Right lobe of liver (tissue), 6 donors: Measurements from ENCODE around the gene CFH. TPM values are rescaled to one million over a fixed set of nuclear protein-coding genes. Genes with fewer than 3 reads are reported as not detected.
A peak's percentile ranks its signal among the peaks of the same experiment; 100 is the strongest.
"Not testable (repeated sequence)": the region's sequence is repeated elsewhere in the genome, so short reads cannot be mapped to it uniquely, and the experiment has no call there.

Source experiments
- ATAC-seq, 4 donors: fragments of 200-7000 bp; cut with Tn5 transposase; one replicate each; pipeline ENCODE4 v1.9.1; 2020; ENCODE audit warnings: mild to moderate bottlenecking in 4 of 4, moderate library complexity in 4 of 4
- DNase-seq, 3 donors: peaks; one replicate each; pipeline ENCODE4 v3.0.0-alpha.2; 2020
- H3K27ac ChIP-seq, 3 donors: fragments of 200-600 bp; one replicate each; pipeline ENCODE4 v1.8.0; 2022
- H3K27me3 ChIP-seq, 2 donors: fragments of 200-600 bp; one replicate each; pipeline ENCODE4 v1.8.0; 2022
- H3K36me3 ChIP-seq, 4 donors: fragments of 200-600 bp; sonication (generic) in 1 of 4; one replicate each; pipeline versions ENCODE4 v1.5.1 to v1.8.0; 2017 to 2022; ENCODE audit warnings: control low read depth in 1 of 4
- H3K4me1 ChIP-seq, 4 donors: fragments of 200-600 bp; sonication (generic) in 1 of 4; one replicate each; pipeline versions ENCODE4 v1.5.1 to v1.8.0; 2017 to 2022; ENCODE audit warnings: control low read depth in 1 of 4
- H3K4me3 ChIP-seq, 3 donors: fragments of 200-600 bp; one replicate each; pipeline ENCODE4 v1.8.0; 2022
- H3K9me3 ChIP-seq, 4 donors: fragments of 200-600 bp; sonication (generic) in 1 of 4; one replicate each; pipeline versions ENCODE4 v1.5.1 to v1.8.0; 2017 to 2022; ENCODE audit warnings: control low read depth in 1 of 4
- CTCF ChIP-seq, 4 donors: fragments of 200-600 bp in 3 of 4; fragments of 450-650 bp in 1 of 4; IDR thresholded peaks; one replicate each; pipeline versions ENCODE4 v1.5.1 to v1.8.0; 2016 to 2022; ENCODE audit warnings: antibody characterized with exemption in 4 of 4, mild to moderate bottlenecking in 2 of 4
- POLR2A ChIP-seq: fragments of 450-650 bp; IDR thresholded peaks from one replicate; pipeline ENCODE4 v1.6.1; 2017; ENCODE audit warnings: antibody characterized with exemption, mild to moderate bottlenecking
- WGBS: methylation state at CpG from one replicate; pipeline ENCODE4 v1.1.6; 2018; ENCODE audit warnings: low coverage, low lambda C conversion rate; ENCODE audit not compliant: insufficient coverage; ENCODE audit errors: missing lambda C conversion rate; 5-methylcytosine and 5-hydroxymethylcytosine counted together
- intact Hi-C, 2 donors: fragments of 100-400 bp; cut with DNase I; formaldehyde crosslinking; loops; one replicate each; pipeline versions ENCODE4 v1.11.2 to v1.14.1; 2022
- total RNA-seq, 6 experiments: library from RNA; depleted of rRNA in 2 of 6; stranded (reverse); fragments of >200 nt in 2 of 6; fragmentation: NEBNext Ultra II Directional in 3 of 6; extraction: Animal tissue kit (Norgen Biotek cat#: 25700) in 3 of 6; gene quantifications; one replicate each; pipeline versions ENCODE4 v1.1.0 to v1.2.4, GENCODE V29; 2016 to 2023
- donor health status: DM: no; HTN: yes; CAD: no.
- donor health status: DM: no; HTN: no; CAD: no.
- donor health status: DM: no; HTN: no; CAD: no.
- donor health status: DM: no; HTN: yes; CAD: no.
- donor health status: DM: no; HTN: yes; CAD: no.

CFH gene
- total RNA-seq, 6 experiments from 2014 or later = 663 to 1,371 (median 1,032) TPM

GRCh38 chr1:196701144-196701543, 49.3 kb downstream of the CFH start:
- WGBS = 100% methylated on average over 1 of the region's 1 CpG

GRCh38 chr1:196709892-196710291, 58.0 kb downstream of the CFH start:
- intact Hi-C loops, H3K4me3 ChIP-seq, H3K9me3 ChIP-seq, H3K4me1 ChIP-seq, H3K27me3 ChIP-seq, H3K27ac ChIP-seq, DNase-seq: not testable (repeated sequence)
- peak in 3 of 4 donors; percentile 25 to 42 (median 39) for ATAC-seq
- WGBS = 57% methylated on average over 2 of the region's 2 CpGs
- H3K36me3 ChIP-seq = peaks cover 0 to 24% (median 12%) of the 10 kb centered on the region in 4 donors

More at GRCh38 chr1:196701144-196701543, 49.3 kb downstream of the CFH start:
- Histone ChIP-seq H3K9me3 (no peaks in the 10 kb centered on the region), H3K4me1 (peaks cover 0 to 6% (median 0%) of the 10 kb centered on the region in 4 donors), H3K4me3 (no peak overlapping the region), H3K27ac (no peak overlapping the region), H3K36me3 (peaks cover 0 to 44% (median 14%) of the 10 kb centered on the region in 4 donors), H3K27me3 (no peaks in the 10 kb centered on the region)
- no peak for DNase-seq
- intact Hi-C loops = no loop called here
- no peak for TF ChIP-seq POLR2A
- TF ChIP-seq CTCF (IDR thresholded peaks at IDR 0.05) = no peak
- ATAC-seq = peak; percentile 9 to 55 (median 30)

- peaks cover 0 to 28% (median 11%) of the 10 kb centered on the region in 4 donors for H3K36me3 ChIP-seq
- DNase-seq (no peak), ATAC-seq (peak; percentile 45 to 79 (median 54))
- no peaks in the 10 kb centered on the region for H3K27me3 ChIP-seq
- no peak overlapping the region for H3K4me3 ChIP-seq
- intact Hi-C loops = no loop called here
- H3K27ac ChIP-seq = no peak overlapping the region
- 61% methylated on average over 2 of the region's 2 CpGs for WGBS
- TF ChIP-seq CTCF (IDR thresholded peaks at IDR 0.05) = no peak
- no peak for TF ChIP-seq POLR2A
- no peaks in the 10 kb centered on the region for H3K4me1 ChIP-seq
- H3K9me3 ChIP-seq = no peaks in the 10 kb centered on the region
Observed at GRCh38 chr1:196717868-196718267, 66.0 kb downstream of the CFH start.

GRCh38 chr1:196723325-196724185, 71.7 kb downstream of the CFH start:
- no peak for TF ChIP-seq POLR2A
- peak; percentile 7 to 61 (median 30) for TF ChIP-seq CTCF (IDR thresholded peaks at IDR 0.05)
- no peaks in the 10 kb centered on the region for H3K27me3 ChIP-seq
- H3K4me1 ChIP-seq = no peaks in the 10 kb centered on the region
- H3K36me3 ChIP-seq = peaks cover 0 to 44% (median 4%) of the 10 kb centered on the region in 4 donors
- no peak overlapping the region for H3K27ac ChIP-seq
- H3K9me3 ChIP-seq = no peaks in the 10 kb centered on the region
- peak in 2 of 3 donors; percentile 25 to 54 for DNase-seq
- intact Hi-C loops = no loop called here
- no peak overlapping the region for H3K4me3 ChIP-seq
- WGBS = 77% methylated on average over 6 of the region's 14 CpGs
- peak; percentile 50 to 67 (median 62) for ATAC-seq

- ATAC-seq (peak; percentile 7 to 24 (median 20)), DNase-seq (no peak)
Observed at GRCh38 chr1:196732526-196732925, 80.7 kb downstream of the CFH start.

More at GRCh38 chr1:196732526-196732925, 80.7 kb downstream of the CFH start:
- peaks cover 0 to 17% (median 8%) of the 10 kb centered on the region in 4 donors for H3K36me3 ChIP-seq
- H3K4me1 ChIP-seq = peaks cover 0 to 32% (median 13%) of the 10 kb centered on the region in 4 donors
- no peaks in the 10 kb centered on the region for H3K27me3 ChIP-seq
- no peak overlapping the region for H3K4me3 ChIP-seq
- intact Hi-C loops = no loop called here
- 67% methylated on average over 2 of the region's 2 CpGs for WGBS
- H3K9me3 ChIP-seq = no peaks in the 10 kb centered on the region
- TF ChIP-seq CTCF (IDR thresholded peaks at IDR 0.05) = peak in 3 of 4 donors; percentile 18 to 28 (median 20)
- no peak for TF ChIP-seq POLR2A
- peak overlapping the region in 2 of 3 donors; percentile 10 to 24 for H3K27ac ChIP-seq
